ENCODE data around the gene DARS1.

DNA sequence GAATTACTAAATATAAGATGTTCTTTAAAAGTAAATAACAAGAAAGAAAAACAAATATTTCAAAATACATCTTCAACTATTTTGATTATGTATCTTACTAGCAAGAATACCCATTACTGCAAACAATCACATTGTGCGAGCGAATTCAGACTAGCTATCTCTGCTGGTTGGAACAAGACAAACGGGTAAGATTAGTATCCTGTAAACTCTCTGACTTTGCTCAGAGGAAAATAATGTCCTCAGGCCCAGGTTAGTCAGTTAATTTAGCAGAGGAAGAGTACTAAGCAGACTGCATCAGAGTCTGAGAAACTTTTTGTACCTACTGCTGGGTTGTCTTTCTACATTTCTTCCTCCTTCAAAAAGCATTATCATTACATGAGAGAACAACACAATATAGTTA is 58.8 kb downstream of the DARS1 start:
- no peak for TF ChIP-seq EZH2phosphoT487 (IDR thresholded peaks at IDR 0.05; ENCODE audit: borderline replicate concordance, low read depth)
- no peak for TF ChIP-seq JUND (IDR thresholded peaks at IDR 0.05)
- no peak for TF ChIP-seq FOSL2 (IDR thresholded peaks at IDR 0.05; ENCODE audit: borderline replicate concordance, low read depth)
- TF ChIP-seq, protein P1, sequence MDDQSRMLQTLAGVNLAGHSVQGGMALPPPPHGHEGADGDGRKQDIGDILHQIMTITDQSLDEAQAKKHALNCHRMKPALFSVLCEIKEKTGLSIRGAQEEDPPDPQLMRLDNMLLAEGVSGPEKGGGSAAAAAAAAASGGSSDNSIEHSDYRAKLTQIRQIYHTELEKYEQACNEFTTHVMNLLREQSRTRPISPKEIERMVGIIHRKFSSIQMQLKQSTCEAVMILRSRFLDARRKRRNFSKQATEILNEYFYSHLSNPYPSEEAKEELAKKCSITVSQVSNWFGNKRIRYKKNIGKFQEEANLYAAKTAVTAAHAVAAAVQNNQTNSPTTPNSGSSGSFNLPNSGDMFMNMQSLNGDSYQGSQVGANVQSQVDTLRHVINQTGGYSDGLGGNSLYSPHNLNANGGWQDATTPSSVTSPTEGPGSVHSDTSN (IDR thresholded peaks at IDR 0.05), result no peak
- no peak for TF ChIP-seq POLR2AphosphoS5 (IDR thresholded peaks at IDR 0.05; ENCODE audit: low read depth, low read length)
- TF ChIP-seq, protein P2, sequence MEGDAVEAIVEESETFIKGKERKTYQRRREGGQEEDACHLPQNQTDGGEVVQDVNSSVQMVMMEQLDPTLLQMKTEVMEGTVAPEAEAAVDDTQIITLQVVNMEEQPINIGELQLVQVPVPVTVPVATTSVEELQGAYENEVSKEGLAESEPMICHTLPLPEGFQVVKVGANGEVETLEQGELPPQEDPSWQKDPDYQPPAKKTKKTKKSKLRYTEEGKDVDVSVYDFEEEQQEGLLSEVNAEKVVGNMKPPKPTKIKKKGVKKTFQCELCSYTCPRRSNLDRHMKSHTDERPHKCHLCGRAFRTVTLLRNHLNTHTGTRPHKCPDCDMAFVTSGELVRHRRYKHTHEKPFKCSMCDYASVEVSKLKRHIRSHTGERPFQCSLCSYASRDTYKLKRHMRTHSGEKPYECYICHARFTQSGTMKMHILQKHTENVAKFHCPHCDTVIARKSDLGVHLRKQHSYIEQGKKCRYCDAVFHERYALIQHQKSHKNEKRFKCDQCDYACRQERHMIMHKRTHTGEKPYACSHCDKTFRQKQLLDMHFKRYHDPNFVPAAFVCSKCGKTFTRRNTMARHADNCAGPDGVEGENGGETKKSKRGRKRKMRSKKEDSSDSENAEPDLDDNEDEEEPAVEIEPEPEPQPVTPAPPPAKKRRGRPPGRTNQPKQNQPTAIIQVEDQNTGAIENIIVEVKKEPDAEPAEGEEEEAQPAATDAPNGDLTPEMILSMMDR (IDR thresholded peaks at IDR 0.05), result no peak
- TF ChIP-seq, protein P3, sequence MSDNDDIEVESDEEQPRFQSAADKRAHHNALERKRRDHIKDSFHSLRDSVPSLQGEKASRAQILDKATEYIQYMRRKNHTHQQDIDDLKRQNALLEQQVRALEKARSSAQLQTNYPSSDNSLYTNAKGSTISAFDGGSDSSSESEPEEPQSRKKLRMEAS (IDR thresholded peaks at IDR 0.05; ENCODE audit: low read depth), result no peak
- TF ChIP-seq RAD21 (IDR thresholded peaks at IDR 0.05; ENCODE audit: low read length), result no peak
- TF ChIP-seq SMC3 (IDR thresholded peaks at IDR 0.05; ENCODE audit: low read depth, low read length), result no peak
- no peak for TF ChIP-seq EP300 (IDR thresholded peaks at IDR 0.05; ENCODE audit: borderline replicate concordance in 1 of 2, low read depth in 1 of 2, low read length in 1 of 2)
- TF ChIP-seq TAF1 (IDR thresholded peaks at IDR 0.05; ENCODE audit: borderline replicate concordance, low read depth, low read length), result no peak
- no peak for TF ChIP-seq FOXM1 (IDR thresholded peaks at IDR 0.05; ENCODE audit: low read depth)
- TF ChIP-seq GABPA (IDR thresholded peaks at IDR 0.05; ENCODE audit: low read depth), result no peak

All from SK-N-SH (cell line).